OCI-LY1 (cell line): Measurements from ENCODE around the gene PACRG.

Source experiments
- EZH2 ChIP-seq: fragments of 200-600 bp; sonication (generic), shearing (Covaris generic); IDR thresholded peaks from 2 replicates; pipeline ENCODE4 v1.8.0; 2017; ENCODE audit warnings: borderline replicate concordance, mixed run types, mild to moderate bottlenecking, antibody characterized with exemption, low read length, moderate library complexity, mixed read lengths
- TF ChIP-seq, protein P1 (sequence below): fragments of 200-600 bp; sonication (generic), shearing (Covaris generic); IDR thresholded peaks from 2 replicates; pipeline ENCODE4 v1.5.1; 2017; ENCODE audit warnings: mild to moderate bottlenecking, antibody characterized with exemption, low read length, moderate library complexity, mixed read lengths

DNA sequence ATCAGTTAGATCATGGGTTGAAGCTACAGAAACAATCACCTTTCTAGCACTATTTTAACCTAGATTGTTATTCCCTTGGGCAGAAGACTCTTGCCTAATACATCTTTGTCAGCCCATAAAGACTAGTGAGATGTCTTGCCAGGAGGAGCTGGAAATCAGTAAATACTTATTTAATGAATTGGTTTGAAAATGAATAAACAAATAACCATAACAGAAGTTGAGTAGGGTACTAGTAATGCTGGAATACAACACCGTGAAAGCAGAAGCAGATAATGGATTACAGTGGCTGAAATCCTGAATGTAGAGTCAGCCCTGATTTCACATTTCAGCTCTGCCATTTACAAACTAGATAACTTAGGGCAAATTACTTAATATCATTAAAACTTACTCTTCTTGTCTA is 236.1 kb downstream of the PACRG start:
- TF ChIP-seq, protein P1, sequence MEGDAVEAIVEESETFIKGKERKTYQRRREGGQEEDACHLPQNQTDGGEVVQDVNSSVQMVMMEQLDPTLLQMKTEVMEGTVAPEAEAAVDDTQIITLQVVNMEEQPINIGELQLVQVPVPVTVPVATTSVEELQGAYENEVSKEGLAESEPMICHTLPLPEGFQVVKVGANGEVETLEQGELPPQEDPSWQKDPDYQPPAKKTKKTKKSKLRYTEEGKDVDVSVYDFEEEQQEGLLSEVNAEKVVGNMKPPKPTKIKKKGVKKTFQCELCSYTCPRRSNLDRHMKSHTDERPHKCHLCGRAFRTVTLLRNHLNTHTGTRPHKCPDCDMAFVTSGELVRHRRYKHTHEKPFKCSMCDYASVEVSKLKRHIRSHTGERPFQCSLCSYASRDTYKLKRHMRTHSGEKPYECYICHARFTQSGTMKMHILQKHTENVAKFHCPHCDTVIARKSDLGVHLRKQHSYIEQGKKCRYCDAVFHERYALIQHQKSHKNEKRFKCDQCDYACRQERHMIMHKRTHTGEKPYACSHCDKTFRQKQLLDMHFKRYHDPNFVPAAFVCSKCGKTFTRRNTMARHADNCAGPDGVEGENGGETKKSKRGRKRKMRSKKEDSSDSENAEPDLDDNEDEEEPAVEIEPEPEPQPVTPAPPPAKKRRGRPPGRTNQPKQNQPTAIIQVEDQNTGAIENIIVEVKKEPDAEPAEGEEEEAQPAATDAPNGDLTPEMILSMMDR: no peak
- TF ChIP-seq EZH2: no peak
